8988T (cell line): ENCODE data around the gene F7.
"Not testable (repeated sequence)": the region's sequence is repeated elsewhere in the genome, so short reads cannot be mapped to it uniquely, and the experiment has no call there.

Experiments used
- DNase-seq: peaks from one replicate; pipeline ENCODE4 v3.0.0; 2011

F7 gene

GRCh38 chr13:113105032-113105920, at the start of gene F7:
F7 (plus strand) TSS chr13:113105791; CDS start chr13:113105842, 51 bp downstream.
- no peak for DNase-seq

- no peak for DNase-seq
Observed at GRCh38 chr13:113057084-113057483, 48.5 kb upstream of the F7 start.

GRCh38 chr13:113057559-113057958, 48.0 kb upstream of the F7 start:
- DNase-seq = not testable (repeated sequence)

- no peak for DNase-seq
Observed at GRCh38 chr13:113058129-113058987, 47.2 kb upstream of the F7 start.

GRCh38 chr13:113058988-113059850, 46.4 kb upstream of the F7 start:
- no peak for DNase-seq

- DNase-seq = no peak
Observed at GRCh38 chr13:113059891-113060290, 45.7 kb upstream of the F7 start.

- no peak for DNase-seq
Observed at GRCh38 chr13:113060557-113061270, 44.9 kb upstream of the F7 start.

GRCh38 chr13:113061271-113061625, 44.3 kb upstream of the F7 start:
- no peak for DNase-seq

GRCh38 chr13:113061796-113062425, 43.7 kb upstream of the F7 start:
- DNase-seq = no peak

- no peak for DNase-seq
Observed at GRCh38 chr13:113062691-113063090, 42.9 kb upstream of the F7 start.

GRCh38 chr13:113063091-113063491, 42.5 kb upstream of the F7 start:
- DNase-seq = no peak

GRCh38 chr13:113064000-113064533, 41.5 kb upstream of the F7 start:
- no peak for DNase-seq

GRCh38 chr13:113064534-113065405, 40.8 kb upstream of the F7 start:
- no peak for DNase-seq

- no peak for DNase-seq
Observed at GRCh38 chr13:113065406-113066141, 40.0 kb upstream of the F7 start.

- DNase-seq = no peak
Observed at GRCh38 chr13:113066142-113066455, 39.5 kb upstream of the F7 start.

- no peak for DNase-seq
Observed at GRCh38 chr13:113066746-113067145, 38.8 kb upstream of the F7 start.

GRCh38 chr13:113069861-113070805, 35.5 kb upstream of the F7 start:
- no peak for DNase-seq

- DNase-seq = no peak
Observed at GRCh38 chr13:113070855-113071254, 34.7 kb upstream of the F7 start.

- no peak for DNase-seq
Observed at GRCh38 chr13:113072376-113072775, 33.2 kb upstream of the F7 start.
